HCT116 (cell line): ENCODE measurements around the gene UGT3A2. TPM values are rescaled to one million over a fixed set of nuclear protein-coding genes. Genes with fewer than 3 reads are reported as not detected.

Source experiments
- ATAC-seq: fragments of 200-7000 bp; cut with Tn5 transposase; 2 replicates; pipeline ENCODE4 v1.9.1; 2020; ENCODE audit warnings: mild to moderate bottlenecking, moderate library complexity
- BruUV-seq: library from RNA; stranded (reverse); fragments of 400-500 nt; replicated peaks from 2 replicates; lab custom pipeline; 2021; lab: Mats Ljungman, UMichigan
- CTCF ChIA-PET: fragments of 300-600 bp; sonication (Branson Sonifier 250); formaldehyde crosslinking; loops from one replicate; lab custom pipeline; 2021; ENCODE audit warnings: antibody characterized with exemption; lab: Charles Lee
- POLR2A ChIA-PET: fragments of 300-600, 350-600 bp; sonication (Branson Sonifier 250); formaldehyde crosslinking; loops from one replicate; lab custom pipeline; 2021; ENCODE audit warnings: antibody characterized with exemption; lab: Charles Lee
- RAD21 ChIA-PET, 2 experiments: fragments of 300-600 bp; sonication (Branson Sonifier 250); formaldehyde crosslinking; loops; one replicate each; lab custom pipeline; 2023; ENCODE audit warnings: low total read pairs in 2 of 2; ENCODE audit not compliant: uncharacterized antibody in 2 of 2, unreplicated experiment in 2 of 2, low non-redundant PET in 1 of 2; lab: Charles Lee
- DNase-seq: peaks from one replicate; pipeline ENCODE4 v3.0.0-alpha.2; 2010; ENCODE audit warnings: low read depth, low spot score
- H2AFZ ChIP-seq: fragments of 200-600 bp; shearing (Covaris generic), sonication (generic); 2 replicates; pipeline ENCODE4 v1.6.1; 2017; ENCODE audit warnings: low read depth, mixed run types, mixed read lengths, antibody characterized with exemption, low read length; ENCODE audit not compliant: poor library complexity, severe bottlenecking
- H3K27ac ChIP-seq: 2 replicates; pipeline ENCODE4 v1.5.1; 2012; ENCODE audit warnings: low read depth, low read length
- H3K27me3 ChIP-seq: fragments of 200-600 bp; sonication (generic); 2 replicates; pipeline ENCODE4 v1.6.1; 2016; ENCODE audit warnings: mixed run types, low read length, mixed read lengths; ENCODE audit not compliant: insufficient read depth
- H3K36me3 ChIP-seq, 2 experiments: fragments of 200-500 bp in 1 of 2; fragments of 200-600 bp in 1 of 2; sonication (Bioruptor generic) in 1 of 2; sonication (generic) in 1 of 2; 2 replicates each; pipeline versions ENCODE4 v1.5.1 to v1.6.1; 2014 to 2016; ENCODE audit warnings: low read length in 2 of 2, inconsistent platforms in 1 of 2, mixed read lengths in 1 of 2, mixed run types in 1 of 2; ENCODE audit not compliant: insufficient read depth in 2 of 2, control insufficient read depth in 1 of 2
- H3K4me1 ChIP-seq, 2 experiments: fragments of 200-600 bp in 1 of 2; sonication (generic) in 1 of 2; 2 replicates each; pipeline versions ENCODE4 v1.5.1 to v1.6.1; 2012 to 2017; ENCODE audit warnings: low read length in 2 of 2, inconsistent platforms in 1 of 2, mild to moderate bottlenecking in 1 of 2, mixed read lengths in 1 of 2, mixed run types in 1 of 2, moderate library complexity in 1 of 2; ENCODE audit not compliant: insufficient read depth in 2 of 2, control insufficient read depth in 1 of 2
- H3K4me2 ChIP-seq: fragments of 200-600 bp; sonication (generic); 2 replicates; pipeline ENCODE4 v1.6.1; 2017; ENCODE audit warnings: mixed run types, low read length, mixed read lengths
- H3K4me3 ChIP-seq, 2 experiments: fragments of 200-600 bp in 1 of 2; sonication (generic) in 1 of 2; replicated peaks in 1 of 2; 2 replicates each; pipeline ENCODE4 v1.5.1; 2011 to 2016; ENCODE audit warnings: low read length in 2 of 2, control low read depth in 1 of 2, low read depth in 1 of 2, mild to moderate bottlenecking in 1 of 2, mixed read lengths in 1 of 2, mixed run types in 1 of 2
- H3K79me2 ChIP-seq: fragments of 200-600 bp; sonication (generic); 2 replicates; pipeline ENCODE4 v1.6.1; 2017; ENCODE audit warnings: mild to moderate bottlenecking, mixed run types, low read length, moderate library complexity, mixed read lengths; ENCODE audit not compliant: insufficient read depth
- H3K9ac ChIP-seq: fragments of 200-600 bp; sonication (generic); 2 replicates; pipeline ENCODE4 v1.6.1; 2016; ENCODE audit warnings: low read length, mixed read lengths
- H3K9me2 ChIP-seq: fragments of 200-600 bp; sonication (generic), shearing (Covaris generic); 2 replicates; pipeline ENCODE4 v1.6.1; 2017; ENCODE audit warnings: mixed run types, mild to moderate bottlenecking, moderate library complexity; ENCODE audit not compliant: insufficient read depth
- H3K9me3 ChIP-seq, 2 experiments: fragments of 200-500 bp in 1 of 2; fragments of 200-600 bp in 1 of 2; sonication (Bioruptor generic) in 1 of 2; sonication (generic) in 1 of 2; 2 replicates each; pipeline ENCODE4 v1.6.1; 2014 to 2017; ENCODE audit warnings: low read length in 2 of 2, mixed read lengths in 2 of 2, inconsistent platforms in 1 of 2, low read depth in 1 of 2, mild to moderate bottlenecking in 1 of 2, mixed run types in 1 of 2, moderate library complexity in 1 of 2; ENCODE audit not compliant: control insufficient read depth in 1 of 2, insufficient read depth in 1 of 2
- H4K20me1 ChIP-seq: fragments of 200-600 bp; sonication (generic), shearing (Covaris generic); 2 replicates; pipeline ENCODE4 v1.6.1; 2017; ENCODE audit warnings: mixed run types, mild to moderate bottlenecking, moderate library complexity; ENCODE audit not compliant: insufficient read depth
- CBX3 ChIP-seq: IDR thresholded peaks from 2 replicates; pipeline ENCODE4 v1.6.1; 2012; ENCODE audit warnings: low read depth
- CTCF ChIP-seq, 3 experiments: fragments of 200-600 bp in 1 of 3; sonication (generic) in 1 of 3; IDR thresholded peaks in 2 of 3; conservative IDR thresholded peaks in 1 of 3; 2 replicates each; pipeline ENCODE4 v1.5.1; 2012 to 2017; ENCODE audit warnings: low read depth in 2 of 3, low read length in 2 of 3, antibody characterized with exemption in 1 of 3, borderline replicate concordance in 1 of 3, control low read depth in 1 of 3, mild to moderate bottlenecking in 1 of 3, mixed read lengths in 1 of 3, mixed run types in 1 of 3, moderate library complexity in 1 of 3; ENCODE audit not compliant: insufficient read depth in 1 of 3
- SIN3A ChIP-seq: IDR thresholded peaks from 2 replicates; pipeline ENCODE4 v1.6.1; 2012; ENCODE audit warnings: low read depth
- SP1 ChIP-seq: IDR thresholded peaks from 2 replicates; pipeline ENCODE4 v1.6.1; 2012; ENCODE audit warnings: low read depth
- SRF ChIP-seq: IDR thresholded peaks from 2 replicates; pipeline ENCODE4 v1.6.1; 2012; ENCODE audit warnings: low read depth
- ZNF274 ChIP-seq: fragments of 200-500 bp; sonication (Bioruptor generic); IDR thresholded peaks from 2 replicates; pipeline ENCODE4 v1.6.1; 2014; ENCODE audit warnings: mild to moderate bottlenecking, low read depth, low read length, inconsistent platforms
- intact Hi-C: fragments of 100-400 bp; cut with micrococcal nuclease; formaldehyde crosslinking; loops from 2 replicates; pipeline ENCODE4 v1.10.0; 2022
- total RNA-seq: library from RNA; stranded (reverse); gene quantifications from one replicate; pipeline ENCODE4 v1.2.1, GENCODE V29; 2021; ENCODE audit not compliant: unreplicated experiment

The UGT3A2 gene
- total RNA-seq, 1 experiment from 2014 or later: not detected

DNA sequence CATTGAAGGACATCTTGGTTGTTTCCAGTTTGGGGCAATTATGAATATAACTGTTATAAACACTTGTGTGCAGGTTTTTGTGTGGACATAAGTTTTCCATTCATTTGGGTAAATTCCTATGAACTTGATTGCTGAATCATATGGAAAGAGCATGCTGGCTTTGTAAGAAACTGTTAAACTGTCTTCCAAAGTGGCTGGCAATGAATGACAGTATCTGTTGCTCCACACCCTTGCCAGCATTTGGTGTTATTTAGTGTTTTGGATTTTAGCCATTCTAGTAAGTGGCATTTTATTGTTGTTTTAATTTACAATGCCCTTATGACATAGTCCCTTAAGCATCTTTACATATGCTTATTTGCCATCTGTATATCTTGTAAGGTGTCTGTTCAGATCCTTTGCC, 29.8 kb upstream of the UGT3A2 start:
- Histone ChIP-seq H3K4me3 (no peak overlapping the region), H3K4me1 (no peaks in the 10 kb centered on the region), H2AFZ (no peak overlapping the region), H3K79me2 (no peaks in the 10 kb centered on the region), H3K9ac (no peak overlapping the region), H4K20me1 (no peaks in the 10 kb centered on the region), H3K27ac (no peak overlapping the region), H3K9me3 (no peaks in the 10 kb centered on the region), H3K27me3 (no peaks in the 10 kb centered on the region), H3K9me2 (no peaks in the 10 kb centered on the region), H3K36me3 (no peaks in the 10 kb centered on the region), H3K4me2 (no peak overlapping the region)
- ATAC-seq (no peak), DNase-seq (no peak)
- no TSS peak for BruUV-seq
- CTCF ChIA-PET: no interaction called here
- intact Hi-C loops: no loop called here
- POLR2A ChIA-PET: no interaction called here
- TF ChIP-seq SRF: no peak
- no peak for TF ChIP-seq SP1
- RAD21 ChIA-PET: no interaction called here

- intact Hi-C loops: no loop called here
- CTCF ChIA-PET: interaction anchor here (1.0 to 1.9 kb wide), 7 partner anchors 9 to 606 kb away, joined by 3 to 26 read pairs (median 3); no protein-coding TSS in a partner anchor
- Histone ChIP-seq H3K4me1 (peaks cover 0 to 5% of the 10 kb centered on the region in 2 experiments; a peak in 1 of 4 replicates), H3K4me3 (no peak overlapping the region), H3K9ac (no peak overlapping the region), H3K9me2 (no peaks in the 10 kb centered on the region), H2AFZ (no peak overlapping the region), H3K36me3 (no peaks in the 10 kb centered on the region), H3K27ac (no peak overlapping the region), H3K27me3 (no peaks in the 10 kb centered on the region), H3K79me2 (no peaks in the 10 kb centered on the region), H3K9me3 (no peaks in the 10 kb centered on the region; a peak in 1 of 4 replicates), H3K4me2 (no peak overlapping the region), H4K20me1 (no peaks in the 10 kb centered on the region)
- peak; percentile 98 for ATAC-seq
- DNase-seq: peak; percentile 29
- no TSS peak for BruUV-seq
- POLR2A ChIA-PET: interaction anchor here (0.8 kb wide), 1 partner anchor 11 kb away, joined by 4 read pairs; no protein-coding TSS in a partner anchor
- RAD21 ChIA-PET: interaction anchor here (0.8 to 0.9 kb wide), 2 partner anchors 11 to 88 kb away, joined by 3 to 5 read pairs; no protein-coding TSS in a partner anchor
- TF ChIP-seq CTCF (IDR thresholded peaks at IDR 0.05 in 2 of 3, conservative IDR thresholded peaks at IDR 0.05 in 1 of 3; ENCODE audit: borderline replicate concordance in 1 of 3, insufficient read depth in 1 of 3, low read depth in 2 of 3, low read length in 2 of 3) (peak; percentile 17 to 52 (median 50); a peak in 4 of 6 replicates), CBX3 (0 out of 2 replicates have a peak, but pooled peaks have one; percentile 33), SIN3A (no peak), ZNF274 (no peak)
Observed at GRCh38 chr5:36089989-36090388, 23.3 kb upstream of the UGT3A2 start.
